GM23248 (cell line): ENCODE results near the gene NKAIN2.

Source experiments
- EZH2 ChIP-seq: fragments of 200-600 bp; sonication (generic); IDR thresholded peaks from 2 replicates; pipeline ENCODE4 v1.6.1; 2018; ENCODE audit warnings: antibody characterized with exemption, mild to moderate bottlenecking; ENCODE audit not compliant: insufficient read depth, poor library complexity, severe bottlenecking
- EZH2phosphoT487 ChIP-seq: fragments of 200-600 bp; sonication (generic); IDR thresholded peaks from 2 replicates; pipeline ENCODE4 v1.6.1; 2018; ENCODE audit warnings: antibody characterized with exemption, moderate library complexity, mild to moderate bottlenecking, low read depth; ENCODE audit not compliant: insufficient read depth

- TF ChIP-seq EZH2phosphoT487 (0 out of 2 replicates have a peak, but pooled peaks have one; percentile 61), EZH2 (peak; percentile 56)
Observed at GRCh38 chr6:123802697-123803503, 765 bp upstream of the NKAIN2 start.
